Hypothalamus (tissue), 51 donors: ENCODE data around the gene PTPN1.
A peak's percentile ranks its signal among the peaks of the same experiment; 100 is the strongest.
"Not testable (repeated sequence)": the region's sequence is repeated elsewhere in the genome, so short reads cannot be mapped to it uniquely, and the experiment has no call there.

Experiments
- DNase-seq, 51 donors: peaks; one replicate each; lab custom pipeline; 2025; lab: John Stamatoyannopoulos, UW

PTPN1 gene

GRCh38 chr20:50478162-50478990 lies 31.8 kb upstream of the PTPN1 start:
- DNase-seq, result peak in 16 of 51 donors; percentile 5 to 33 (median 13)

- DNase-seq, result no peak
Observed at GRCh38 chr20:50481741-50482140, 28.4 kb upstream of the PTPN1 start.

- no peak for DNase-seq
Observed at GRCh38 chr20:50482396-50482981, 27.7 kb upstream of the PTPN1 start.

DNA sequence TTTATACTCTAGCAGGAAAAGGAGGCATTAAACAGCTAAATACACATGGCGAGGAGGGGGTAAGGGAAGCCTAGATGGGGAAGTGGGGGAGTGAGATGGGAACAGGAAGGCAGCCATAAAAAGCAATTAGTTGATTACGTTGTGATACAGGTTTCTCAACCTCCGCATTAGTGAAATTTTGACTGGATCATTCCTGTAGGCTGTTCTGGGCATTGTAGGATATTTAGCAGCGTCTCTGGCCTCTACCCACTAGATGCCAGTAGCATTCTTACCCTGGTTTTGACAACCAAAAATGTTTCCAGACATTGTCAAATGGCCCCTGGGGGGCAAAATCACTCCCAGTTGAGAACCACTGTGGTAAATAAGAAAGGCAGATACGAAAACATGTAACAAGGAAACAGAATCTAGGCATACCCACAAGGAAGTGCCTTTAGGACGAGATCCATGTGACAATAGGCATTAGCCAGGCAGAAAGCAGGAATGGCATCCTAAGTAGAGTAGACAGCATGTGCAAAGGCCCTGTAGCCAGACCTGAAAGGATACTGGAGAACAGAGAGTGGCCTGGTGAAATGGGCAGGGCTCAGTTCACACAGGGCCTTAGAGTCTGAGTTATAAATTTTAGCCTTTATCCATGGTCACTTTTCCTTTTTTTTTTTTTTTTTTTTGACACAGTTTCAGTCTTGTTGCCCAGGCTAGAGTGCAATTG lies 25.8 kb upstream of the PTPN1 start:
- DNase-seq, result no peak

GRCh38 chr20:50487397-50487796 lies 22.8 kb upstream of the PTPN1 start:
- no peak for DNase-seq

DNA sequence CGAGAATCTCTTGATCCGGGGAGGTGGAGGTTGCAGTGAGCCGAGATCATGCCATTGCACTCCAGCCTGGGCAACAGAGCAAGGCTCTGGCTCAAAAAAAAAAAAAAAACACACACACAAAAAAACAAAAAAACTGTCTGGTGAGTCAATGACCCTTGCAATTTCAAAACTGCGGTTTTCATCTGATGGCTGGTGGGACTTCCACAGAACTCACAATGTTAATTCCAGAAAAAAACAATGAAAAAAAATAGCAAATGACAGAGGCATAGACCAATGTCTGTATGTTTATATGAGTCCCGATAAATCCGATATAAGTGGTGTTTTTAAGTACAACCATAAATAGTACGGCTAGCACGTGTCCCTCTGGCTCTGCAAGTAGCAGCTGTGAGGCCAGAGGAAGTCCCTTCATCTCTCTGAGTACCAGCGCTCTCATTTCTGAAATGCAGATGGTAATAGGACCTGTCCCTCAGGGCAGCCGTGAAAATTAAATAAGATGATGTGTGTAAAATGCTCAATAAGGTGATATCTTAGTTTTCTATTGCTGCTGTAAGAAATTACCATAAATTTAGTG lies 21.9 kb upstream of the PTPN1 start:
- no peak for DNase-seq

- no peak for DNase-seq
Observed at GRCh38 chr20:50491168-50491567, 19.0 kb upstream of the PTPN1 start.

DNA sequence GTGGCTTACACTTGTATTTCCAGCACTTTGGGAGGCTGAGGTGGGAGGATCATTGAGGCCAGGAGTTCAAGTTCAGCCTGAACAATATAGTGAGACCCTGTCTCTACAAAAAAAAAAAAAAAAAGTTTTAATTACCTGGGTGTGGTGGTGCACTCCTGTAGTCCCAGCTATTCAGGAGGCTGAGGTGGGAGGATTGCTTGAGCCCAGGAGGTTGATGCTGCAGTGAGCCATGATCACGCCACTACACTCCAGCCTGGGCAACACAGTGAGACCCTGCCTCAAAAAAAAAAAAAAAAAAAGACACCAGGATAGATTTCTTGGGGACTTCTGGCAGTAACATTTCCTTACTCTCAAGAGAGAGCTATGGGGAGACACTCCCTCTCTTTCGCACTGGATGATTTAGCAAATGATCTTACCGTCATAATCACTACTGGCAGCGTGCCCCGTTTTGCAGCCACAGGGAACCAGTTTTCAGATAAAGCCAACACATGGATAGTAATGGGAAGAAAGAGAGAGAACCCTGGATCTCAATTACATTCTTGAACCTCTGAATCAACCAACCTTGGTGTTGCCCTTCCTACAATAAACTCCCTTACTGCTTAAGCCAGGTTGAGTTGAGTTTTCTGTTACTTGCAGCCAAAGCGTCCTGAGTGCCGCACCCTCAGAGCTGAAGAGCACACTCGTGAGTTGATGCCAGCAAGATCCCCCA lies 18.1 kb upstream of the PTPN1 start:
- no peak for DNase-seq

DNA sequence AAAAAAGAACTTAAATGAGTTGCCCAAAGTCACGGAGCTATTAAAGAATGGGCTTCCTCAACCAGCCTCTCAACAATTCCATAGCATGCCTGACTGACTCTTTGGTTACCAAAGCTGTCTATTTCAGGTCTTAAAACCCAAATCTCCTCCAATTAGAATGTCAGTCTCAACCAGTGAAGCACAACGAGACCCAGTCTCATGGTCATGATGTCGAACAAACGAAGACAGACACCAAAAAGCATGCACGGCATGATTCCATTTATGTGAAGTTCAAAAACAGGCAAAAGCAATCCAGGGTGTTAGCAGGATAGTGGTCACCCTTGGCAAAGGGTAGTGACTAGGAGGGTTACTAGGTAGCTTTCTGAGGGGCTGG lies 16.3 kb upstream of the PTPN1 start:
- no peak for DNase-seq

DNA sequence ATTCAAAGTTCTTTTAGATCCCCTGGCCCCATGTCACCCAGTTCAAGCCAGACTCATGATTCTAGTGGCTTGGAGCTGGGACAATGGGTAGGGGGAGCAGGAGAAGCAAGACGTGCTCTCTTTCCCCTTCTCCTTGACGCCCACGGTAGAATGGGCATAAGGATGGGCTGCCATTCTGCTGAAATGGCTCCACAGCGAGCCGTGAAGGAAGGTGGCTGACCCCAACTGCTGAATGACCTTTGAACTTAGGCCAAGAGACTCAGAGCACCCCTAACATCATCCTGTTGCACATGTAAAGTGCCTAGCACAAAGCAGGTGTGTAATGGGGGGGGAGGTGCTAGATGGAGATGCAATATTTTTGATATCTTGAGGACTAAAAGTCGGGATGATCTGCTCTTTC lies 15.8 kb upstream of the PTPN1 start:
- no peak for DNase-seq

- no peak for DNase-seq
Observed at GRCh38 chr20:50496773-50497385, 13.3 kb upstream of the PTPN1 start.

GRCh38 chr20:50498071-50498776 lies 12.0 kb upstream of the PTPN1 start:
- DNase-seq, result no peak

DNA sequence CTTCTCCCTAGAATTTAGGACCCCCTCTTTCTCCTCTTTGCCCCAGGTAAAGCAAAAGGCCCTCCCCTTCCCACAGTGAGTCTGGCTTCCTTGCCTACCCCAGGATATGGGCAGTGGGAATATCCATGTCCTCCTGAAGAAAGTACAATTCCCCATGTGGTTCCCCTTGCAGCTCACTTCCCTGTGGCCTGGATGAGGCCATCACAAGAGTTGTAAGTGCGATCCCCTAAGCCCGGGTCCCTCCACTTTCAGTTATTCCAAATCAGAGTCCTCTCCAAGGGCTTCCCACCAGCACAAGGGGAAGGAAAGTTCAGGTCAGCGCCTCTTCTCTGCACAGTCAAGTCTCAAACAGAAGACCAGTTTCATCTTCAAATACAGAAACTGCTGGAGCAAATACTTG lies 10.2 kb upstream of the PTPN1 start:
- DNase-seq, result no peak

DNA sequence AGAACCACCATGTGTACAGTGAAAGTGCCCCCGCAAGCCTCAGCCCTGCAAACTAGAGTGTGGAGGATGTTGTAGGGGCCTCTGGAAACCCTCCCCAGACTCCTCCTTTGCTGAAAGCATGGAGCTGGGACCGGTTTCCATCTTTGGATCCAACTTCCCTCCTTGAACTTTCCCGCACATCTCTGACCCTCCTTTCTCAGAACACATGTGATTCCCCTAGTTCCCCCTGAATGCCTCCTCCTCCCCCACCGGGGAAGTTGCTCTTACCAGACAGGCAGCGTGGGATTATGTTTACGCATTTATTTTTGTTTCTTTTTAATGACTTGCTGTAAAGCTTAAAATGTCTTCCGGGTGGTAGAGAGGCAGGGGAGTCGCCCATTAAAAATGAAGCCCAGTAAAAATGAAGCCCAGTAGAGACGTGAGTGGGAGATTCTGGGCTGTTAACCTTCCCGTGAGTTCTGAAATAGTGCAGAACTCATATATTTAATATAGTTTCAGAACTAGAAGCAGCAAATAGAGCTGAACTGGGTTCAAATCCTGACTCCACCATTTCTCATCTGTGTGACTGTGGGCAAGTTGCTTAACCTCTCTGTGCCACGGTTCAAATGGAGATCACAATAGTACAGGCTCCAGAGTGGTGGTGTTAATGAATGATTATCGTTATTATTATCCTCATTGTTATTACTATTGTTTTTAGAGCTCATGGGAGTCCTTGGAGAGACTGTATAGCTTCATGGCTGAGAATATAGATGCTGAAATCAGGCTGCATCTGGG lies 8.0 kb upstream of the PTPN1 start:
- peak in 1 of 51 donors; percentile 1 for DNase-seq

DNA sequence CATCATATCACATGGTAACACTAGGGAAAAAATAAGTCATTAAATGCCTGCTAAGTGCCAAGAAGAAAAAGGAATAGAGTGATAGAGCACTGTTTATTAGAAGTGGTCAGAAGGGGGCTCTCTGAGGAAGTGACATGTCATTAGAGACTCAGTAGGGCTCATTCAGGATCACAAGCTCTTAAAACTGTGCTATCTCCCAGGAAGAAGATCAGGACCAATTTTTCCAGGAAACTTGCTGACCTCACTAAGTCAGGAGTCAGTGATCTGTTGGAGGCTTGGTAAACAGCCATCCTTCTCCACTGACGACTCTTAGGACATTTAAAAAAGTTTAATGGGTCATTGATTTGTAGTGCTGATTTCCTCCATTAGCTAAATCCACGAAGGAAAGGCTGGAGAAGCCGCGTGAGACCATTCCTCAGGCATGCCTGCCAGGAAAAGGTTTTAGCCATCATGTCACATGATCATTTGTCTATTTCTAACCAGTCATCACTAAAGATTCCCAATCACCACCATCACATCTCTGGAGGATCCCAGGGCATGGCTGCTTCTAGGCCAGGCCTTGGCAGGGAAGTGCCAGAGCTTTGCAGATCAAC lies 5.9 kb upstream of the PTPN1 start:
- no peak for DNase-seq

GRCh38 chr20:50506270-50506579 lies 4.0 kb upstream of the PTPN1 start:
- DNase-seq, result no peak

DNA sequence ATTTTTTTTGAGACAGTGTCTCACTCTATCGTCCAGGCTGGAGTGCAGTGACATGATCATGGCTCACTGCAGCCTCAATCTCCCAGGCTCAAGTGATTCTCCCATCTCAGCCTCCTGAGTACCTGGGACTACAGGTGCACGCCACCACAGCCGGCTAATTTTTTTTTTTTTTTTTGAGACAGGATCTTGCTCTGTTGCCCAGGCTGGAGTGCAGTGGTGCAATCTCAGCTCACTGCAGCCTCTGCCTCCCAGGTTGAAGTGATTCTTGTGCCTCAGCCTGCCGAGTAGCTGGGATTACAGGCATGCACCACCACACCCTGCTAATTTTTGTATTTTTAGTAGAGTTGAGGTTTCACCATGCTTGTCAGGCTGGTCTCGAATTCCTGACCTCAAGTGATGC lies 2.4 kb upstream of the PTPN1 start:
- DNase-seq, result not testable (repeated sequence)

DNA sequence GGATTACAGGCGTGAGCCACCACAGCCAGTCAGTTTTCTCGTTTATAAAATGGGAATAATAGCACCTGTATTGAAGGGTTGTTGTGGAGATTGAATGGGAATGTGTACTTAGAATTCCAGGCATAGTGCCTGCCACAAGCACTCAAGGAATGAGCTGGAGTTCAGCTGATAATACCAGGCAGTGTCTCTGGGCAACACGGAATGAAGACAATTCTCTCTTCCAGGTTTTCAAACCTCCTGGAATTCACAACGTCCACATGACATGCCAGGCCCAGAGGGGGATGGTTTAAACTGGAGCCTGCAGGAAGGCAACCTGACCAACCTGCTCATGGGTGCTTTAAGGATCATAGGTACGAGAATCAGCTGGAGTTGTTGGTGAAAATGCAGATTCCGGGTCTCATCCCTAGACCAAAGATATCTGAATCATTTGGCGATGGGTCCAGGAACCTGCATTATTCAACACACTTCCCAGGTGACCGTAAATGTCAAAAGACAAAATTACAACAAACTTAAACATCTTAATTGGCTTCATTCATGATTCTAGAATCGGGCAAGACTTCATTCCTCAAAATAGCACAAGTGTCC lies 1.9 kb upstream of the PTPN1 start:
- DNase-seq, result no peak
